Loucy (cell line): ENCODE data around the gene TRPM8.

Experiments
- H2AFZ ChIP-seq: fragments of 200-600 bp; sonication (generic); 2 replicates; pipeline ENCODE4 v1.6.0; 2016; ENCODE audit warnings: antibody characterized with exemption, mild to moderate bottlenecking, low read length, moderate library complexity
- H3F3A ChIP-seq: fragments of 200-600 bp; 2 replicates; pipeline ENCODE4 v1.6.0; 2016; ENCODE audit warnings: antibody characterized with exemption, low read depth, mild to moderate bottlenecking
- H3K27me3 ChIP-seq: fragments of 200-600 bp; sonication (generic); 2 replicates; pipeline ENCODE4 v1.6.1; 2014; ENCODE audit warnings: low read length, mild to moderate bottlenecking; ENCODE audit not compliant: insufficient read depth, poor library complexity, severe bottlenecking
- H3K36me3 ChIP-seq: fragments of 200-600 bp; sonication (generic); 2 replicates; pipeline ENCODE4 v1.6.1; 2016; ENCODE audit warnings: low read length; ENCODE audit not compliant: insufficient read depth
- H3K4me1 ChIP-seq: fragments of 200-600 bp; sonication (generic); 2 replicates; pipeline ENCODE4 v1.5.1; 2014; ENCODE audit warnings: low read length, mild to moderate bottlenecking; ENCODE audit not compliant: insufficient read depth, poor library complexity, severe bottlenecking
- H3K4me2 ChIP-seq: fragments of 200-600 bp; sonication (generic); 2 replicates; pipeline ENCODE4 v1.6.0; 2014; ENCODE audit warnings: antibody characterized with exemption, low read length, low read depth, mild to moderate bottlenecking; ENCODE audit not compliant: poor library complexity, severe bottlenecking
- H3K4me3 ChIP-seq: fragments of 200-600 bp; sonication (generic); 2 replicates; pipeline ENCODE4 v1.5.1; 2014; ENCODE audit warnings: low read length, mild to moderate bottlenecking, mixed read lengths; ENCODE audit not compliant: poor library complexity, severe bottlenecking
- H3K79me2 ChIP-seq: fragments of 200-600 bp; sonication (generic); 2 replicates; pipeline ENCODE4 v1.6.1; 2014; ENCODE audit warnings: low read length; ENCODE audit not compliant: insufficient read depth
- H3K9ac ChIP-seq: fragments of 200-600 bp; sonication (generic); 2 replicates; pipeline ENCODE4 v1.6.0; 2014; ENCODE audit warnings: mild to moderate bottlenecking, low read depth, low read length, moderate library complexity; ENCODE audit not compliant: poor library complexity, severe bottlenecking
- H3K9me2 ChIP-seq: fragments of 200-600 bp; sonication (generic); replicated peaks from 2 replicates; pipeline ENCODE4 v1.6.1; 2016; ENCODE audit warnings: low read depth, low read length, mixed read lengths
- H3K9me3 ChIP-seq: fragments of 200-600 bp; sonication (generic); 2 replicates; pipeline ENCODE4 v1.6.1; 2014; ENCODE audit warnings: mild to moderate bottlenecking, antibody characterized with exemption, low read length, low read depth; ENCODE audit not compliant: insufficient read depth
- H4K20me1 ChIP-seq: fragments of 200-600 bp; sonication (generic); 2 replicates; pipeline ENCODE4 v1.6.0; 2014; ENCODE audit warnings: antibody characterized with exemption, low read length, mild to moderate bottlenecking; ENCODE audit not compliant: insufficient read depth, poor library complexity, severe bottlenecking
- EZH2phosphoT487 ChIP-seq: fragments of 200-600 bp; IDR thresholded peaks from 2 replicates; pipeline ENCODE4 v1.6.1; 2018; ENCODE audit warnings: antibody characterized with exemption, mild to moderate bottlenecking, moderate library complexity, borderline replicate concordance
- TF ChIP-seq, protein P1 (sequence below): fragments of 200-600 bp; sonication (generic); conservative IDR thresholded peaks from 2 replicates; pipeline ENCODE4 v1.5.1; 2014; ENCODE audit warnings: mild to moderate bottlenecking, antibody characterized with exemption, low read length

Gene TRPM8

GRCh38 chr2:233960203-233960602 is 43.0 kb downstream of the TRPM8 start:
- H3K4me1 ChIP-seq: no peaks in the 10 kb centered on the region
- no peak overlapping the region for H3K4me3 ChIP-seq
- no peak overlapping the region for H3K4me2 ChIP-seq
- H3K9me2 ChIP-seq: no peaks in the 10 kb centered on the region
- no peaks in the 10 kb centered on the region for H4K20me1 ChIP-seq
- H3K79me2 ChIP-seq: no peaks in the 10 kb centered on the region
- no peak overlapping the region for H3K9ac ChIP-seq
- H2AFZ ChIP-seq: no peak overlapping the region
- H3K9me3 ChIP-seq: no peaks in the 10 kb centered on the region
- H3F3A ChIP-seq: no peaks in the 10 kb centered on the region
- TF ChIP-seq, protein P1, sequence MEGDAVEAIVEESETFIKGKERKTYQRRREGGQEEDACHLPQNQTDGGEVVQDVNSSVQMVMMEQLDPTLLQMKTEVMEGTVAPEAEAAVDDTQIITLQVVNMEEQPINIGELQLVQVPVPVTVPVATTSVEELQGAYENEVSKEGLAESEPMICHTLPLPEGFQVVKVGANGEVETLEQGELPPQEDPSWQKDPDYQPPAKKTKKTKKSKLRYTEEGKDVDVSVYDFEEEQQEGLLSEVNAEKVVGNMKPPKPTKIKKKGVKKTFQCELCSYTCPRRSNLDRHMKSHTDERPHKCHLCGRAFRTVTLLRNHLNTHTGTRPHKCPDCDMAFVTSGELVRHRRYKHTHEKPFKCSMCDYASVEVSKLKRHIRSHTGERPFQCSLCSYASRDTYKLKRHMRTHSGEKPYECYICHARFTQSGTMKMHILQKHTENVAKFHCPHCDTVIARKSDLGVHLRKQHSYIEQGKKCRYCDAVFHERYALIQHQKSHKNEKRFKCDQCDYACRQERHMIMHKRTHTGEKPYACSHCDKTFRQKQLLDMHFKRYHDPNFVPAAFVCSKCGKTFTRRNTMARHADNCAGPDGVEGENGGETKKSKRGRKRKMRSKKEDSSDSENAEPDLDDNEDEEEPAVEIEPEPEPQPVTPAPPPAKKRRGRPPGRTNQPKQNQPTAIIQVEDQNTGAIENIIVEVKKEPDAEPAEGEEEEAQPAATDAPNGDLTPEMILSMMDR: no peak
- TF ChIP-seq EZH2phosphoT487: no peak
- H3K36me3 ChIP-seq: no peaks in the 10 kb centered on the region
- H3K27me3 ChIP-seq: no peaks in the 10 kb centered on the region

DNA sequence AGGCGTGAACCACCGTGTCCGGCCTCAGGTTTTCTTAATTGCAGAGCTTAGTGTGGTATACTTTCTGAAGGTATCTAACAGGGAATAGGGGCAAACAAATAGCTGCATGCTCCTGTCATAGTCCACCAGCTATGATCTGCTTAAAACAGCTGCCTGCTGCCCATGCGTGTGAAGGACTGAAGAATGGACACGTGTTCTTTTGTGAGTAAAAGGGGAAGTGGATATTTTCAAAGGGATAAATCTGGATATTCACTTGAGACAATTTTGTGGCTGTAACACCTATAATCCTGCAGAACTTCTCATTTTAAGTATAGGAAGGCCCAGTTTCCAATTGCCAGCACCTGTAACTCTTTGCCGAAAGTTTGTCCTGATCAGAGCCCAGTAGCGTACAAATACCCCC is 44.7 kb downstream of the TRPM8 start:
- Histone ChIP-seq H3K79me2 (no peaks in the 10 kb centered on the region), H3K4me3 (no peak overlapping the region), H3K27me3 (no peaks in the 10 kb centered on the region), H3K9ac (no peak overlapping the region), H3K4me1 (no peaks in the 10 kb centered on the region), H3K4me2 (no peak overlapping the region), H4K20me1 (no peaks in the 10 kb centered on the region), H3K9me3 (no peaks in the 10 kb centered on the region), H3F3A (no peaks in the 10 kb centered on the region), H3K36me3 (no peaks in the 10 kb centered on the region), H3K9me2 (no peaks in the 10 kb centered on the region), H2AFZ (no peak overlapping the region)
- no peak for TF ChIP-seq EZH2phosphoT487
- TF ChIP-seq, protein P1: no peak

GRCh38 chr2:233964581-233964980 is 47.4 kb downstream of the TRPM8 start:
- Histone ChIP-seq H3K79me2 (no peaks in the 10 kb centered on the region), H3F3A (no peaks in the 10 kb centered on the region), H3K9me3 (no peaks in the 10 kb centered on the region), H3K9ac (no peak overlapping the region), H3K27me3 (no peaks in the 10 kb centered on the region), H3K4me3 (no peak overlapping the region), H3K4me1 (no peaks in the 10 kb centered on the region), H3K4me2 (no peak overlapping the region), H2AFZ (no peak overlapping the region), H4K20me1 (no peaks in the 10 kb centered on the region), H3K36me3 (no peaks in the 10 kb centered on the region), H3K9me2 (no peaks in the 10 kb centered on the region)
- TF ChIP-seq EZH2phosphoT487: no peak
- TF ChIP-seq, protein P1: no peak
